Neuronal stem cell (in vitro differentiated cells): ENCODE measurements around the gene ANKRD62.

Source experiments
- DNase-seq: peaks from one replicate; pipeline ENCODE4 v3.0.0-alpha.2; 2013; ENCODE audit warnings: low spot score
- H2AFZ ChIP-seq: one replicate; pipeline ENCODE4 v1.6.1; 2013; ENCODE audit warnings: mild to moderate bottlenecking, low read length, inconsistent platforms
- H2AK5ac ChIP-seq: 2 replicates; pipeline ENCODE4 v1.6.1; 2013; ENCODE audit warnings: low read depth, mild to moderate bottlenecking, inconsistent platforms, low read length, moderate library complexity, mixed read lengths
- H2BK120ac ChIP-seq: 2 replicates; pipeline ENCODE4 v1.6.1; 2013; ENCODE audit warnings: low read depth, mild to moderate bottlenecking, inconsistent platforms, low read length, moderate library complexity, mixed read lengths
- H2BK12ac ChIP-seq: one replicate; pipeline ENCODE4 v1.6.1; 2013; ENCODE audit warnings: low read length, inconsistent platforms
- H2BK15ac ChIP-seq: 2 replicates; pipeline ENCODE4 v1.6.1; 2013; ENCODE audit warnings: mild to moderate bottlenecking, low read length, inconsistent platforms, mixed read lengths
- H2BK5ac ChIP-seq: one replicate; pipeline ENCODE4 v1.6.1; 2013; ENCODE audit warnings: inconsistent platforms, mild to moderate bottlenecking, low read length, moderate library complexity
- H3K14ac ChIP-seq: one replicate; pipeline ENCODE4 v1.6.1; 2013; ENCODE audit warnings: low read length, inconsistent platforms
- H3K18ac ChIP-seq: 2 replicates; pipeline ENCODE4 v1.6.1; 2013; ENCODE audit warnings: low read length, inconsistent platforms
- H3K23ac ChIP-seq: 2 replicates; pipeline ENCODE4 v1.6.1; 2013; ENCODE audit warnings: low read depth, mild to moderate bottlenecking, mixed read lengths, low read length, inconsistent platforms; ENCODE audit not compliant: poor library complexity
- H3K27ac ChIP-seq: replicated peaks from 3 replicates; pipeline ENCODE4 v1.5.1; 2013; ENCODE audit warnings: low read length, inconsistent platforms
- H3K27me3 ChIP-seq, 3 experiments: 2 replicates each; pipeline ENCODE4 v1.6.1; 2013; ENCODE audit warnings: low read length in 3 of 3, mild to moderate bottlenecking in 2 of 3, inconsistent platforms in 1 of 3, low read depth in 1 of 3, mixed read lengths in 1 of 3, moderate library complexity in 1 of 3; ENCODE audit not compliant: control insufficient read depth in 3 of 3, insufficient read depth in 3 of 3
- H3K36me3 ChIP-seq, 2 donors: replicated peaks in 1 of 2; 2 replicates each; pipeline ENCODE4 v1.6.1; 2013; ENCODE audit warnings: low read length in 2 of 2; ENCODE audit not compliant: control insufficient read depth in 2 of 2, insufficient read depth in 2 of 2
- H3K4ac ChIP-seq: 2 replicates; pipeline ENCODE4 v1.6.1; 2013; ENCODE audit warnings: inconsistent platforms, mild to moderate bottlenecking, low read length, moderate library complexity
- H3K4me1 ChIP-seq, 2 donors: 1 replicate in 1 of 2; 2 replicates in 1 of 2; pipeline ENCODE4 v1.6.1; 2013; ENCODE audit warnings: low read length in 2 of 2, low read depth in 1 of 2; ENCODE audit not compliant: control insufficient read depth in 2 of 2, insufficient read depth in 1 of 2
- H3K4me2 ChIP-seq: one replicate; pipeline ENCODE4 v1.6.1; 2013; ENCODE audit warnings: mild to moderate bottlenecking, low read length, inconsistent platforms; ENCODE audit not compliant: insufficient read depth, poor library complexity, severe bottlenecking
- H3K4me3 ChIP-seq, 2 donors: 2 replicates each; pipeline ENCODE4 v1.5.1; 2013; ENCODE audit warnings: low read length in 2 of 2, mild to moderate bottlenecking in 2 of 2, inconsistent platforms in 1 of 2, moderate library complexity in 1 of 2
- H3K79me1 ChIP-seq: one replicate; pipeline ENCODE4 v1.6.1; 2013; ENCODE audit warnings: low read depth, mild to moderate bottlenecking, inconsistent platforms, low read length, moderate library complexity
- H3K9ac ChIP-seq: one replicate; pipeline ENCODE4 v1.6.1; 2013; ENCODE audit warnings: mild to moderate bottlenecking, low read depth, low read length, inconsistent platforms; ENCODE audit not compliant: poor library complexity
- H3K9me3 ChIP-seq, 2 donors: replicated peaks in 1 of 2; 2 replicates each; pipeline versions ENCODE3 to v1.6.1; 2013; ENCODE audit warnings: low read length in 2 of 2, mild to moderate bottlenecking in 2 of 2, inconsistent platforms in 1 of 2, low read depth in 1 of 2, mixed read lengths in 1 of 2, moderate library complexity in 1 of 2; ENCODE audit not compliant: control insufficient read depth in 2 of 2, insufficient read depth in 1 of 2
- H4K8ac ChIP-seq: one replicate; pipeline ENCODE4 v1.6.1; 2013; ENCODE audit warnings: low read depth, mild to moderate bottlenecking, inconsistent platforms, low read length, moderate library complexity
- H4K91ac ChIP-seq: one replicate; pipeline ENCODE4 v1.6.1; 2013; ENCODE audit warnings: low read length, low read depth, mild to moderate bottlenecking, inconsistent platforms; ENCODE audit not compliant: poor library complexity
- WGBS, 2 donors: extraction: QIAGEN DNeasy Blood & Tissue Kit; methylation state at CpG; one replicate each; pipeline ENCODE4 v1.1.7; 2013; ENCODE audit warnings: missing lambda C conversion rate in 2 of 2, mixed read lengths in 1 of 2; ENCODE audit not compliant: insufficient read length in 2 of 2, insufficient replicate concordance in 1 of 2; ENCODE audit errors: extremely low coverage in 2 of 2; 5-methylcytosine and 5-hydroxymethylcytosine counted together

ANKRD62 gene

DNA sequence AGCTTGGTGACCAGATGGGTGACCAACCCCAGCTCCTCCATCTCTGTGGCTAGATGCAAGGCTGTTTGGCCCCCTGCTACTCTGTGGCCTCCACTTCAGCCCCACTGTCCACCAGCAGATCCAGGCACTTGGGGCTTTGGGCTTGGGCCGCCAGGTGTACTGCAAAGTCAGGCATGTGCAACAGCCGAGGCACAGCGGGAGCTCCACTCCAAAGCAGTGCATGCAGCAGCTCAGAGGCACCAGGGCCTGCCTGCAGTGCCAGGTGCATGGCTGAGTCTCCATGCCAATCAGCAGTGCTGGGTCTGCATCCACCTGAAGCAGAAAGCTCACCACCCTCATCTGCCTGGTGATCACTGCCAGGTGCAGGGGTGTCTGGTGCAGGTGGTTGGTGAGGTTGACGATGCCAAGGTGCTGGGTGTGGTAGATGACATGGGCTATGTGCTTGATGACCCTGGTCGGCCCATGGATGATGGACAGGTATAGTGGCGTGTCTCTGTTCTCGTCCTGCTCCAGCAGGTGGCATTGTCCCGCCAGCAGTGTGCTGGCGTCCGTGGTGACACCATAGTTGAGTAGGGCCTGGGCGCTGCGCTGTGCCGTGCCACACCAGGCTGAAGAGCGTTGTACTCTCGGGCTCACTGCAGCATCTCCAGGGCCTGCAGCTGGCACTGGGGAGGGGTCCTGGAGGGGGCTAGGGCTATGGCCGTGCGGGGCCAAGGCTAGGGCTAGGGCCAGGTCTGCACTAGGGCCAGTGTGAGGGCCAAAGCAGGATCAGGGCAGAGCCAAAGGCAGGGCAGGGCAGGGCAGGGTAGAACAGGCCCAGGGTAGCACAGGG is 1.0 kb upstream of the ANKRD62 start:
- H3K9ac ChIP-seq: no peak overlapping the region
- H2AK5ac ChIP-seq: peak overlapping the region; percentile 84
- H3K23ac ChIP-seq: peak overlapping the region; percentile 80
- H2BK12ac ChIP-seq: no peak overlapping the region
- H4K91ac ChIP-seq: no peak overlapping the region
- peak overlapping the region; percentile 85 for H3K14ac ChIP-seq
- peak overlapping the region; percentile 89 for H3K18ac ChIP-seq
- H3K36me3 ChIP-seq: no peaks in the 10 kb centered on the region
- no peak overlapping the region for H2AFZ ChIP-seq
- no CpG with 5 or more reads among the region's 17 CpGs for WGBS, 2 donors
- no peak overlapping the region for H3K27ac ChIP-seq
- no peaks in the 10 kb centered on the region for H3K4me1 ChIP-seq
- no peak overlapping the region for H2BK15ac ChIP-seq
- no peak overlapping the region for H4K8ac ChIP-seq
- no peaks in the 10 kb centered on the region for H3K79me1 ChIP-seq
- peaks cover 0 to 5% (median 0%) of the 10 kb centered on the region in 3 experiments for H3K27me3 ChIP-seq
- H2BK5ac ChIP-seq: no peak overlapping the region
- peak overlapping the region in 1 of 2 donors; percentile 57 for H3K4me3 ChIP-seq
- no peak overlapping the region for H3K4me2 ChIP-seq
- DNase-seq: no peak
- no peak overlapping the region for H2BK120ac ChIP-seq
- no peak overlapping the region for H3K4ac ChIP-seq
- no peaks in the 10 kb centered on the region for H3K9me3 ChIP-seq

DNA sequence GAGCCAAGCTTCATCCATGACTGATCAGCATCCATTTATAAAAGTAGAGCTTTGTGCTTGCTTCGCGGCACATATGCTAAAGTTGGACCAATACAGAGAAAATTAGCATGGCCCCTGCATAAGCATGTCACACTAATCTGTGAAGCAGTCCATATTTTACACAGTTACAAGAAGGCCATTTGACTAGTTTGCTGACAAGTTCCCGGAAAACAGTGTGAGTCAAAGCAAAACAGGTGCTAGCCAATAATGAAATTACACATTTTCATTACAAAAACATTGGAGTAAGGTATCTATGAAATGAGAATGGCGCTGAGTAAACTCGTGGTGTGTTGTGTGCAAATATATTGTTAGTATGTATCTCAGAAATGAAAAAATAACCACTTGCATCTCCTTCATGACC is 4.7 kb downstream of the ANKRD62 start:
- Histone ChIP-seq H3K9ac (no peak overlapping the region), H3K4me2 (no peak overlapping the region), H3K4me3 (no peak overlapping the region), H2BK12ac (no peak overlapping the region), H3K18ac (no peak overlapping the region), H3K9me3 (no peaks in the 10 kb centered on the region), H3K27me3 (peaks cover 0 to 8% (median 0%) of the 10 kb centered on the region in 3 experiments), H4K91ac (no peak overlapping the region), H3K36me3 (no peaks in the 10 kb centered on the region), H3K4me1 (no peaks in the 10 kb centered on the region), H2BK15ac (no peak overlapping the region), H3K4ac (no peak overlapping the region), H3K27ac (no peak overlapping the region), H3K14ac (no peak overlapping the region), H3K79me1 (no peaks in the 10 kb centered on the region), H2AK5ac (no peak overlapping the region), H3K23ac (no peak overlapping the region), H2BK120ac (no peak overlapping the region), H2BK5ac (no peak overlapping the region), H4K8ac (no peak overlapping the region), H2AFZ (no peak overlapping the region)
- WGBS, 2 donors: no CpG with 5 or more reads among the region's 5 CpGs
- no peak for DNase-seq

DNA sequence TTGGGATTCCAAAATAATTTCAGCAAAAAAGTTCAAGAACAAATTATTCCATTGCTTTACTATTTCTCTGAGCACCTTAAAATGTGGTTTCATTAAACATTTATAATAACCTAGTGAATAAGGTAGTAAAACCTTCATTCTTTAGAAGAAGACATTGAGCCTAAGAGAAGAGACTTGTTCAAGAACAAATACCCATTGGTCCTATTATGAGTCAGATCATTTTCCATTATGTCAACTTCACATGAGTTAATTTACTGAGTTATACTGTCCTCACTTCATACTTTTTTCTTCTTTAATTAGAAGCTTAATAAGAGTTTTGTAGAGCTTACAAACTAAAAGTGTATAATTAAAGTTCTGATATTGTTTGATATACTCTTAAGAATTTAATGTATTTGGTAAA is 5.5 kb downstream of the ANKRD62 start:
- Histone ChIP-seq H3K27me3 (peaks cover 0 to 8% (median 0%) of the 10 kb centered on the region in 3 experiments), H3K9me3 (no peaks in the 10 kb centered on the region), H3K36me3 (no peaks in the 10 kb centered on the region), H2BK120ac (no peak overlapping the region), H3K18ac (no peak overlapping the region), H3K4me2 (no peak overlapping the region), H3K4me1 (no peaks in the 10 kb centered on the region), H3K4me3 (no peak overlapping the region), H2AK5ac (no peak overlapping the region), H3K4ac (no peak overlapping the region), H3K14ac (no peak overlapping the region), H2AFZ (no peak overlapping the region), H3K9ac (no peak overlapping the region), H4K91ac (no peak overlapping the region), H3K27ac (no peak overlapping the region), H3K79me1 (no peaks in the 10 kb centered on the region), H2BK5ac (no peak overlapping the region), H3K23ac (no peak overlapping the region), H4K8ac (no peak overlapping the region), H2BK12ac (no peak overlapping the region), H2BK15ac (no peak overlapping the region)
- no peak for DNase-seq

DNA sequence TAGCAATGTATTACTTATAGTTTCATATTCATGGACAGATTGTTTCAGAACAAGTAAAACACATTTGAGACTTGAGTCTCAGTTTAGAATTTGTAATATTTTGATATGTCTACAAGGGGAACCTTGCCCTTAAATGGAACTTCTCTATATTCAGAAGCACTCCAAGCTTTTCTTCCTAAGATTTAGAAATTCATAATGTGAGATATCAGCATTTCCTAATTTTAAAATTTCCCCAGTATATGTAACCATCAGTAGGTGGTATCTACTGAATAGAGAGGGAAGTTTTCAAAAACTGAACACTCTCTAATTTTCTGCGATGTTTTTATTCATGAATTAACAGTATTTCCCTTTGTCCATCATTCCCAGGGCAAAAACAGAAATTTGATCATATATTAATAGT is 7.6 kb downstream of the ANKRD62 start:
- Histone ChIP-seq H2AK5ac (no peak overlapping the region), H2AFZ (no peak overlapping the region), H3K79me1 (no peaks in the 10 kb centered on the region), H3K27me3 (peaks cover 0 to 22% (median 0%) of the 10 kb centered on the region in 3 experiments), H4K8ac (no peak overlapping the region), H3K23ac (no peak overlapping the region), H2BK120ac (no peak overlapping the region), H3K9me3 (no peaks in the 10 kb centered on the region), H3K4me2 (no peak overlapping the region), H3K4me1 (no peaks in the 10 kb centered on the region), H3K14ac (no peak overlapping the region), H3K18ac (no peak overlapping the region), H3K4ac (no peak overlapping the region), H2BK12ac (no peak overlapping the region), H3K9ac (no peak overlapping the region), H3K36me3 (no peaks in the 10 kb centered on the region), H3K27ac (no peak overlapping the region), H2BK15ac (no peak overlapping the region), H2BK5ac (no peak overlapping the region), H3K4me3 (no peak overlapping the region), H4K91ac (no peak overlapping the region)
- DNase-seq: no peak
- WGBS, 2 donors: no CpG with 5 or more reads among the region's 1 CpG
